ENCODE data around the gene PDGFC. TPM values are rescaled to one million over a fixed set of nuclear protein-coding genes. Genes with fewer than 3 reads are reported as not detected.
A peak's percentile ranks its signal among the peaks of the same experiment; 100 is the strongest.

The PDGFC gene
- polyA plus RNA-seq, 3 donors: 2.5 to 5.0 (median 4.9) TPM

GRCh38 chr4:156901871-156902270, 69.7 kb downstream of the PDGFC start:
- peak overlapping the region in 1 of 2 donors; percentile 34 for H3K27ac ChIP-seq (ENCODE audit: low read depth in 1 of 2, low read length in 2 of 2)
- no peak overlapping the region for H3K4me3 ChIP-seq (replicated peaks in 1 of 3; ENCODE audit: low read depth in 2 of 3, low read length in 3 of 3)
- H3K9me3 ChIP-seq (replicated peaks in 1 of 2; ENCODE audit: control insufficient read depth in 1 of 2, insufficient read depth in 1 of 2, low read length in 2 of 2): no peaks in the 10 kb centered on the region
- 0% methylated on average over 1 of the region's 3 CpGs for WGBS (ENCODE audit: insufficient coverage)
- Mint-ChIP-seq H3K27me3 (ENCODE audit: low read depth in 3 of 3) (no peaks in the 10 kb centered on the region), H3K4me1 (peaks cover 40% of the 10 kb centered on the region), H3K4me3 (no peak overlapping the region), H3K9me3 (peaks cover 2 to 6% (median 3%) of the 10 kb centered on the region in 7 donors), H3K36me3 (no peaks in the 10 kb centered on the region), H3K27ac (peak overlapping the region in 5 of 7 donors; percentile 4 to 83 (median 61))
- H3K9ac ChIP-seq (ENCODE audit: insufficient read depth, low read length, poor library complexity, severe bottlenecking): no peak overlapping the region
- peak overlapping the region; percentile 26 for H3K4me2 ChIP-seq (replicated peaks; ENCODE audit: extremely low read depth, low read length, poor library complexity, severe bottlenecking)
- no peaks in the 10 kb centered on the region for H3K36me3 ChIP-seq (replicated peaks in 1 of 2; ENCODE audit: control insufficient read depth in 1 of 2, insufficient read depth in 2 of 2, low read length in 2 of 2)
- H4K20me1 ChIP-seq (ENCODE audit: insufficient read depth, low read length): no peaks in the 10 kb centered on the region
- DNase-seq: no peak
- peaks cover 29 to 41% of the 10 kb centered on the region in 2 donors for H3K4me1 ChIP-seq (ENCODE audit: control insufficient read depth in 1 of 2, insufficient read depth in 2 of 2, low read length in 2 of 2)
- intact Hi-C loops (cut with micrococcal nuclease): no loop called here
- H3K27me3 ChIP-seq (ENCODE audit: control insufficient read depth in 2 of 2, insufficient read depth in 2 of 2, low read length in 2 of 2): no peaks in the 10 kb centered on the region
- no peaks in the 10 kb centered on the region for H3K79me2 ChIP-seq (ENCODE audit: insufficient read depth, low read length)
- TF ChIP-seq CTCF (IDR thresholded peaks at IDR 0.05): no peak
- no peak overlapping the region for H2AFZ ChIP-seq (ENCODE audit: insufficient read depth, low read depth, low read length, poor library complexity, severe bottlenecking)

GRCh38 chr4:156898373-156899117, 73.1 kb downstream of the PDGFC start:
- Mint-ChIP-seq H3K36me3 (peaks cover 0 to 3% of the 10 kb centered on the region in 2 donors), H3K27me3 (ENCODE audit: low read depth in 3 of 3) (no peaks in the 10 kb centered on the region), H3K27ac (peak overlapping the region; percentile 83 to 93 (median 93)), H3K9me3 (peaks cover 2 to 6% (median 3%) of the 10 kb centered on the region in 7 donors), H3K4me3 (peak overlapping the region; percentile 72 to 84), H3K4me1 (peaks cover 50% of the 10 kb centered on the region)
- H3K9ac ChIP-seq (ENCODE audit: insufficient read depth, low read length, poor library complexity, severe bottlenecking): no peak overlapping the region
- H3K27me3 ChIP-seq (ENCODE audit: control insufficient read depth in 2 of 2, insufficient read depth in 2 of 2, low read length in 2 of 2): no peaks in the 10 kb centered on the region
- intact Hi-C loops (cut with micrococcal nuclease): loop anchor here in 1 of 2 donors (10.0 kb wide), 1 partner anchor 46 kb away; no protein-coding TSS in a partner anchor
- no peak for TF ChIP-seq CTCF (IDR thresholded peaks at IDR 0.05)
- H3K4me3 ChIP-seq (replicated peaks in 1 of 3; ENCODE audit: low read depth in 2 of 3, low read length in 3 of 3): peak overlapping the region in 1 of 3 experiments; percentile 41
- peaks cover 32 to 53% of the 10 kb centered on the region in 2 donors for H3K4me1 ChIP-seq (ENCODE audit: control insufficient read depth in 1 of 2, insufficient read depth in 2 of 2, low read length in 2 of 2)
- H3K79me2 ChIP-seq (ENCODE audit: insufficient read depth, low read length): peaks cover 6% of the 10 kb centered on the region
- H3K27ac ChIP-seq (ENCODE audit: low read depth in 1 of 2, low read length in 2 of 2): peak overlapping the region; percentile 81 to 82
- no peaks in the 10 kb centered on the region for H3K9me3 ChIP-seq (replicated peaks in 1 of 2; ENCODE audit: control insufficient read depth in 1 of 2, insufficient read depth in 1 of 2, low read length in 2 of 2)
- DNase-seq: peak; percentile 54 to 81 (median 74)
- no peaks in the 10 kb centered on the region for H3K36me3 ChIP-seq (replicated peaks in 1 of 2; ENCODE audit: control insufficient read depth in 1 of 2, insufficient read depth in 2 of 2, low read length in 2 of 2)
- peak overlapping the region; percentile 64 for H3K4me2 ChIP-seq (replicated peaks; ENCODE audit: extremely low read depth, low read length, poor library complexity, severe bottlenecking)
- 0% methylated on average over 2 of the region's 3 CpGs for WGBS (ENCODE audit: insufficient coverage)
- peak overlapping the region; percentile 30 for H2AFZ ChIP-seq (ENCODE audit: insufficient read depth, low read depth, low read length, poor library complexity, severe bottlenecking)
- no peaks in the 10 kb centered on the region for H4K20me1 ChIP-seq (ENCODE audit: insufficient read depth, low read length)

Data from CD14-positive monocyte (primary cell).